Endothelial cell of umbilical vein (primary cell): ENCODE data around the gene NELFE. TPM values are rescaled to one million over a fixed set of nuclear protein-coding genes. Genes with fewer than 3 reads are reported as not detected.

Source experiments
- BruUV-seq: library from RNA; stranded (reverse); fragments of 400-500 nt; replicated peaks from 2 replicates; lab custom pipeline; 2021; lab: Mats Ljungman, UMichigan
- CTCF ChIA-PET: fragments of 300-600, 350-600 bp; sonication (Branson Sonifier 250); formaldehyde crosslinking; loops from one replicate; lab custom pipeline; 2021; ENCODE audit warnings: antibody characterized with exemption, inconsistent platforms; lab: Charles Lee
- POLR2A ChIA-PET: fragments of 300-600, 350-600 bp; sonication (Branson Sonifier 250); formaldehyde crosslinking; loops from one replicate; lab custom pipeline; 2021; ENCODE audit warnings: antibody characterized with exemption, inconsistent platforms; lab: Charles Lee
- DNase-seq: peaks from one replicate; pipeline ENCODE4 v3.0.0-alpha.2; 2011; ENCODE audit warnings: low read depth, low spot score
- FAIRE-seq: peaks from 2 replicates; lab custom pipeline; 2011; peaks lifted over from hg19 to GRCh38; lab: Jason Lieb, UNC
- H2AFZ ChIP-seq: 2 replicates; pipeline ENCODE4 v1.6.0; 2012; ENCODE audit warnings: low read depth, low read length, control low read depth, inconsistent platforms
- H3K27ac ChIP-seq: 2 replicates; pipeline ENCODE4 v1.5.1; 2011; ENCODE audit warnings: low read depth, mild to moderate bottlenecking, control low read depth, low read length, moderate library complexity; ENCODE audit not compliant: insufficient read depth
- H3K27me3 ChIP-seq, 2 experiments: 2 replicates each; pipeline versions ENCODE4 v1.6.0 to v1.6.1; 2011; ENCODE audit warnings: low read length in 2 of 2, mixed read lengths in 1 of 2; ENCODE audit not compliant: control insufficient read depth in 2 of 2, insufficient read depth in 2 of 2
- H3K36me3 ChIP-seq, 2 experiments: 2 replicates in 1 of 2; 3 replicates in 1 of 2; pipeline ENCODE4 v1.5.1; 2011; ENCODE audit warnings: low read length in 2 of 2, mild to moderate bottlenecking in 1 of 2, moderate library complexity in 1 of 2; ENCODE audit not compliant: control insufficient read depth in 2 of 2, insufficient read depth in 2 of 2; ENCODE audit errors: extremely low read depth in 1 of 2
- H3K4me1 ChIP-seq: 3 replicates; pipeline ENCODE4 v1.5.1; 2011; ENCODE audit warnings: mild to moderate bottlenecking, low read length; ENCODE audit not compliant: control insufficient read depth, insufficient read depth; ENCODE audit errors: extremely low read depth
- H3K4me2 ChIP-seq: 2 replicates; pipeline ENCODE4 v1.6.1; 2011; ENCODE audit warnings: low read length, control low read depth, mixed read lengths; ENCODE audit not compliant: insufficient read depth
- H3K4me3 ChIP-seq, 3 experiments: fragments of 200-600 bp in 1 of 3; sonication (generic), shearing (Covaris generic) in 1 of 3; replicated peaks in 1 of 3; 2 replicates each; pipeline ENCODE4 v1.5.1; 2011 to 2016; ENCODE audit warnings: control low read depth in 3 of 3, low read length in 3 of 3, mild to moderate bottlenecking in 2 of 3, inconsistent platforms in 1 of 3, low read depth in 1 of 3, moderate library complexity in 1 of 3; ENCODE audit not compliant: insufficient read depth in 1 of 3
- H3K79me2 ChIP-seq: 2 replicates; pipeline ENCODE4 v1.6.0; 2012; ENCODE audit warnings: low read length, inconsistent platforms; ENCODE audit not compliant: control insufficient read depth, insufficient read depth
- H3K9ac ChIP-seq: replicated peaks from 2 replicates; pipeline ENCODE3; 2011; ENCODE audit warnings: low read length, control low read depth; ENCODE audit not compliant: insufficient read depth; ENCODE audit errors: extremely low read depth
- H3K9me1 ChIP-seq: replicated peaks from 3 replicates; pipeline ENCODE4 v1.6.0; 2011; ENCODE audit warnings: mild to moderate bottlenecking, low read length; ENCODE audit not compliant: control insufficient read depth, insufficient read depth; ENCODE audit errors: extremely low read depth
- H3K9me3 ChIP-seq: replicated peaks from 2 replicates; pipeline ENCODE4 v1.5.1; 2012; ENCODE audit warnings: low read length, inconsistent platforms; ENCODE audit not compliant: control insufficient read depth, insufficient read depth
- H4K20me1 ChIP-seq: replicated peaks from 2 replicates; pipeline ENCODE3; 2011; ENCODE audit warnings: mild to moderate bottlenecking, low read length; ENCODE audit not compliant: control insufficient read depth, insufficient read depth; ENCODE audit errors: extremely low read depth
- CTCF ChIP-seq, 2 donors: IDR thresholded peaks; 1 replicate in 1 of 2; 2 replicates in 1 of 2; pipeline ENCODE4 v1.5.1; 2011; ENCODE audit warnings: low read length in 2 of 2, mild to moderate bottlenecking in 2 of 2, moderate library complexity in 2 of 2, control low read depth in 1 of 2, inconsistent platforms in 1 of 2, low read depth in 1 of 2; ENCODE audit not compliant: insufficient read depth in 1 of 2; ENCODE audit errors: extremely low read depth in 1 of 2
- EZH2 ChIP-seq: IDR thresholded peaks from 2 replicates; pipeline ENCODE4 v1.6.1; 2012; ENCODE audit warnings: borderline replicate concordance, low read depth, mild to moderate bottlenecking, moderate library complexity, low read length, inconsistent platforms; ENCODE audit not compliant: severe bottlenecking
- FOS ChIP-seq: IDR thresholded peaks from 2 replicates; pipeline ENCODE4 v1.6.1; 2011; ENCODE audit warnings: mild to moderate bottlenecking, low read length, moderate library complexity, borderline replicate concordance; ENCODE audit not compliant: insufficient read depth
- GATA2 ChIP-seq: IDR thresholded peaks from 2 replicates; pipeline ENCODE4 v1.7.0; 2011; ENCODE audit warnings: low read depth, mild to moderate bottlenecking, moderate library complexity, mixed read lengths, low read length; ENCODE audit not compliant: insufficient read length, insufficient read depth
- JUN ChIP-seq: IDR thresholded peaks from 2 replicates; pipeline ENCODE4 v1.6.1; 2011; ENCODE audit warnings: borderline replicate concordance, low read depth; ENCODE audit not compliant: insufficient read length, insufficient read depth
- MYC ChIP-seq: IDR thresholded peaks from one replicate; pipeline ENCODE4 v1.6.1; 2011; ENCODE audit warnings: mild to moderate bottlenecking, low read depth, low read length
- POLR2A ChIP-seq: IDR thresholded peaks from 2 replicates; pipeline ENCODE4 v1.6.1; 2012; ENCODE audit warnings: low read depth, mild to moderate bottlenecking, control low read depth, low read length
- POLR2AphosphoS5 ChIP-seq: IDR thresholded peaks from 2 replicates; pipeline ENCODE4 v1.6.1; 2012; ENCODE audit warnings: low read depth, mild to moderate bottlenecking, control low read depth, low read length, moderate library complexity; ENCODE audit not compliant: insufficient read depth
- dilution Hi-C: fragments of 300-500 bp; cut with MboI; formaldehyde crosslinking; loops from one replicate; pipeline ENCODE4 v1.15.0; 2019; ENCODE audit warnings: low sequenced_read_pairs; ENCODE audit not compliant: extremely low pct_ligation_motif_present
- intact Hi-C: fragments of 100-400 bp; cut with micrococcal nuclease; formaldehyde crosslinking; loops from one replicate; pipeline ENCODE4 v1.10.0; 2022
- polyA plus RNA-seq, 4 experiments: library from polyadenylated mRNA; depleted of rRNA in 3 of 4; stranded (reverse) in 3 of 4; unstranded in 1 of 4; fragments of >200 nt; gene quantifications; 2 replicates each; pipeline versions ENCODE4 v1.2.1 to v1.2.3, GENCODE V29; 2011 to 2012; ENCODE audit warnings: missing spikeins in 1 of 4
- total RNA-seq: library from RNA; stranded (reverse); gene quantifications from 2 replicates; pipeline ENCODE4 v1.2.3, GENCODE V29; 2021
- TF ChIP-seq, protein P1 (sequence below): IDR thresholded peaks from 2 replicates; pipeline ENCODE4 v1.6.1; 2011; ENCODE audit not compliant: insufficient read depth, insufficient read length

The NELFE gene
- total and polyA plus RNA-seq, 2 donors (not counting 3 experiments of a cell fraction or from before 2014, with no cell fraction given): 55.8 to 68.5 TPM

DNA sequence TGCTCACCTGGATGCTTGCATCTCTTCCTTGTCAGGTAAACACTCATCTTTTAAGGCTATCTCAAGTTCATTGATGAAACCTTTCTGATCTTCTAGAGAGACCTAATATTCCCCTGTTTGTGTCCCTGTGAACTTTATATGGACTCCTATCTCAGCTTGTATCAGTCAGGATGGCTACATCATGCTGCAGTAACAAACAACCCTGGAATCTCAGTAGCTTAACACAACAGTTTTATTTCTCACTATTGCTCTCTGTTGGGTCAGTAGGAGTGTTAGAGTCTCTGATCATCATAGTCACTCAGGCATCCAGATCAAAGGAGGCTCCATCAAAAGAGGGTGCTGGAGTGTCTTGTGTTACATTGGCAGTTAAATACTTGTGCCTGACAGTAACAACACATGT lies 43.4 kb downstream of the NELFE start:
- Histone ChIP-seq H3K27ac (no peak overlapping the region), H3K79me2 (no peaks in the 10 kb centered on the region), H3K9me1 (no peaks in the 10 kb centered on the region), H3K9me3 (no peaks in the 10 kb centered on the region), H2AFZ (no peak overlapping the region), H3K4me3 (no peak overlapping the region), H4K20me1 (no peaks in the 10 kb centered on the region), H3K36me3 (no peaks in the 10 kb centered on the region), H3K27me3 (no peaks in the 10 kb centered on the region), H3K9ac (no peak overlapping the region), H3K4me1 (peaks cover 3% of the 10 kb centered on the region), H3K4me2 (no peak overlapping the region)
- no peak for FAIRE-seq
- BruUV-seq: no TSS peak
- intact Hi-C loops: no loop called here
- no peak for TF ChIP-seq MYC
- TF ChIP-seq FOS: no peak
- no peak for TF ChIP-seq JUN
- no peak for TF ChIP-seq POLR2AphosphoS5
- no peak for TF ChIP-seq GATA2
- TF ChIP-seq, protein P1, sequence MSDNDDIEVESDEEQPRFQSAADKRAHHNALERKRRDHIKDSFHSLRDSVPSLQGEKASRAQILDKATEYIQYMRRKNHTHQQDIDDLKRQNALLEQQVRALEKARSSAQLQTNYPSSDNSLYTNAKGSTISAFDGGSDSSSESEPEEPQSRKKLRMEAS: no peak
- no peak for TF ChIP-seq POLR2A
- TF ChIP-seq EZH2: no peak
- no peak for TF ChIP-seq CTCF (IDR thresholded peaks at IDR 0.05; ENCODE audit: extremely low read depth in 1 of 2, insufficient read depth in 1 of 2, low read depth in 1 of 2, low read length in 2 of 2)
- ChIA-PET POLR2A (no interaction called here), CTCF (no interaction called here)
- DNase-seq: no peak
- dilution Hi-C loops: no loop called here
